Keratinocyte (primary cell): ENCODE data around the gene PEX11A. TPM values are rescaled to one million over a fixed set of nuclear protein-coding genes. Genes with fewer than 3 reads are reported as not detected.

Source experiments
- DNase-seq: peaks from one replicate; pipeline ENCODE4 v3.0.0-alpha.2; 2011; ENCODE audit warnings: low read depth, missing footprints, low spot score
- FAIRE-seq: peaks from 2 replicates; lab custom pipeline; 2011; peaks lifted over from hg19 to GRCh38; lab: Jason Lieb, UNC
- H2AFZ ChIP-seq: 2 replicates; pipeline ENCODE4 v1.6.0; 2012; ENCODE audit warnings: low read length, control low read depth, inconsistent platforms; ENCODE audit not compliant: control insufficient read depth
- H3K27ac ChIP-seq: 2 replicates; pipeline ENCODE4 v1.5.1; 2011; ENCODE audit warnings: low read length; ENCODE audit not compliant: control insufficient read depth, insufficient read depth
- H3K27me3 ChIP-seq: 3 replicates; pipeline ENCODE4 v1.6.0; 2011; ENCODE audit warnings: low read length; ENCODE audit not compliant: control insufficient read depth, insufficient read depth; ENCODE audit errors: extremely low read depth
- H3K36me3 ChIP-seq, 2 experiments: 2 replicates in 1 of 2; 3 replicates in 1 of 2; pipeline ENCODE4 v1.5.1; 2011; ENCODE audit warnings: low read length in 2 of 2, mild to moderate bottlenecking in 1 of 2; ENCODE audit not compliant: control insufficient read depth in 2 of 2, insufficient read depth in 2 of 2; ENCODE audit errors: extremely low read depth in 1 of 2
- H3K4me1 ChIP-seq: 3 replicates; pipeline ENCODE4 v1.5.1; 2011; ENCODE audit warnings: low read length; ENCODE audit not compliant: control insufficient read depth, insufficient read depth; ENCODE audit errors: extremely low read depth
- H3K4me2 ChIP-seq: 3 replicates; pipeline ENCODE4 v1.6.0; 2011; ENCODE audit warnings: low read depth, low read length; ENCODE audit not compliant: control insufficient read depth, insufficient read depth; ENCODE audit errors: extremely low read depth
- H3K4me3 ChIP-seq, 3 experiments: fragments of 200-600 bp in 1 of 3; sonication (generic) in 1 of 3; 2 replicates in 2 of 3; 3 replicates in 1 of 3; pipeline ENCODE4 v1.5.1; 2011 to 2016; ENCODE audit warnings: low read length in 3 of 3, mild to moderate bottlenecking in 3 of 3, control low read depth in 2 of 3, inconsistent platforms in 1 of 3, low read depth in 1 of 3, mixed read lengths in 1 of 3, mixed run types in 1 of 3, moderate library complexity in 1 of 3; ENCODE audit not compliant: control insufficient read depth in 2 of 3, insufficient read depth in 2 of 3; ENCODE audit errors: extremely low read depth in 1 of 3
- H3K79me2 ChIP-seq: 2 replicates; pipeline ENCODE4 v1.6.0; 2012; ENCODE audit warnings: low read length; ENCODE audit not compliant: control insufficient read depth, insufficient read depth
- H3K9ac ChIP-seq: 3 replicates; pipeline ENCODE4 v1.6.0; 2011; ENCODE audit warnings: low read length; ENCODE audit not compliant: control insufficient read depth, insufficient read depth; ENCODE audit errors: extremely low read depth
- H3K9me1 ChIP-seq: 3 replicates; pipeline ENCODE4 v1.6.0; 2011; ENCODE audit warnings: low read length; ENCODE audit not compliant: control insufficient read depth, insufficient read depth; ENCODE audit errors: extremely low read depth
- H3K9me3 ChIP-seq: 2 replicates; pipeline ENCODE4 v1.5.1; 2012; ENCODE audit warnings: low read depth, low read length; ENCODE audit not compliant: control insufficient read depth
- H4K20me1 ChIP-seq: 3 replicates; pipeline ENCODE4 v1.6.0; 2011; ENCODE audit warnings: low read length; ENCODE audit not compliant: control insufficient read depth, insufficient read depth; ENCODE audit errors: extremely low read depth
- EZH2 ChIP-seq: IDR thresholded peaks from one replicate; pipeline ENCODE4 v1.6.1; 2012; ENCODE audit warnings: inconsistent platforms, mild to moderate bottlenecking, low read length, moderate library complexity
- dilution Hi-C: fragments of 300-500 bp; cut with MboI; formaldehyde crosslinking; loops from one replicate; pipeline ENCODE4 v1.7.0; 2020; ENCODE audit warnings: low sequenced_read_pairs; ENCODE audit not compliant: extremely low pct_ligation_motif_present
- polyA plus RNA-seq, 5 experiments: library from polyadenylated mRNA; depleted of rRNA in 3 of 5; stranded (reverse) in 3 of 5; stranded (forward) in 1 of 5; unstranded in 1 of 5; fragments of >200 nt; gene quantifications; 1 replicate in 1 of 5; 2 replicates in 3 of 5; 3 replicates in 1 of 5; pipeline versions ENCODE4 v1.2.1 to v1.2.3, GENCODE V29; 2011 to 2012; ENCODE audit warnings: missing spikeins in 2 of 5, low read depth in 1 of 5, low replicate concordance in 1 of 5
- TF ChIP-seq, protein P1 (sequence below), 3 experiments: IDR thresholded peaks in 1 of 3; conservative IDR thresholded peaks in 1 of 3; optimal IDR thresholded peaks in 1 of 3; 2 replicates in 2 of 3; 3 replicates in 1 of 3; pipeline versions ENCODE3 to v1.5.1; 2011; ENCODE audit warnings: low read length in 3 of 3, mild to moderate bottlenecking in 3 of 3, moderate library complexity in 2 of 3, control low read depth in 1 of 3, inconsistent platforms in 1 of 3; ENCODE audit not compliant: insufficient read depth in 2 of 3; ENCODE audit errors: extremely low read depth in 1 of 3

Gene PEX11A
- polyA plus RNA-seq, 1 donor (not counting 4 experiments of a cell fraction or from before 2014, with no cell fraction given), result 6.0 TPM

DNA sequence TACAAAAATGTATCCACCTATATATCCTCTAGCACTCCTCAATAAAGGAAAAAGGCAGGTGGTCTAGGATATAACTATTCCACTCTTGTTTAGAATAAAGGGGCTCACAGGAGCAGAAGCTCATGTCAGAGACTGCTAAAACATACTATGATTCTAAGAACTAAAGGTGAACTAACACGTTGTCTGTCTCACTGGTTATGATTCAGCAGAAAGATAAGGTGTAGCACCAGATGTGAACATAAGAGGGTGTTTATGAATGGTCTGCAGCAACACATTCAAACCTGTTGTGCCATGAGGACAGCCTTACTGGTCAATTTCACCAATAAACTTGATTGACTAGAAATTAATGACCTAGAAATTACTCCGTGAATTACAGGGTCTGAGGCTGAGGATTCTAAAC, 4.6 kb downstream of the PEX11A start:
- dilution Hi-C loops, result no loop called here
- TF ChIP-seq EZH2, result no peak
- TF ChIP-seq, protein P1, sequence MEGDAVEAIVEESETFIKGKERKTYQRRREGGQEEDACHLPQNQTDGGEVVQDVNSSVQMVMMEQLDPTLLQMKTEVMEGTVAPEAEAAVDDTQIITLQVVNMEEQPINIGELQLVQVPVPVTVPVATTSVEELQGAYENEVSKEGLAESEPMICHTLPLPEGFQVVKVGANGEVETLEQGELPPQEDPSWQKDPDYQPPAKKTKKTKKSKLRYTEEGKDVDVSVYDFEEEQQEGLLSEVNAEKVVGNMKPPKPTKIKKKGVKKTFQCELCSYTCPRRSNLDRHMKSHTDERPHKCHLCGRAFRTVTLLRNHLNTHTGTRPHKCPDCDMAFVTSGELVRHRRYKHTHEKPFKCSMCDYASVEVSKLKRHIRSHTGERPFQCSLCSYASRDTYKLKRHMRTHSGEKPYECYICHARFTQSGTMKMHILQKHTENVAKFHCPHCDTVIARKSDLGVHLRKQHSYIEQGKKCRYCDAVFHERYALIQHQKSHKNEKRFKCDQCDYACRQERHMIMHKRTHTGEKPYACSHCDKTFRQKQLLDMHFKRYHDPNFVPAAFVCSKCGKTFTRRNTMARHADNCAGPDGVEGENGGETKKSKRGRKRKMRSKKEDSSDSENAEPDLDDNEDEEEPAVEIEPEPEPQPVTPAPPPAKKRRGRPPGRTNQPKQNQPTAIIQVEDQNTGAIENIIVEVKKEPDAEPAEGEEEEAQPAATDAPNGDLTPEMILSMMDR (optimal IDR thresholded peaks at IDR 0.05 in 1 of 3, IDR thresholded peaks at IDR 0.05 in 1 of 3, conservative IDR thresholded peaks at IDR 0.05 in 1 of 3; ENCODE audit: extremely low read depth in 1 of 3, insufficient read depth in 2 of 3, low read length in 3 of 3), result no peak

DNA sequence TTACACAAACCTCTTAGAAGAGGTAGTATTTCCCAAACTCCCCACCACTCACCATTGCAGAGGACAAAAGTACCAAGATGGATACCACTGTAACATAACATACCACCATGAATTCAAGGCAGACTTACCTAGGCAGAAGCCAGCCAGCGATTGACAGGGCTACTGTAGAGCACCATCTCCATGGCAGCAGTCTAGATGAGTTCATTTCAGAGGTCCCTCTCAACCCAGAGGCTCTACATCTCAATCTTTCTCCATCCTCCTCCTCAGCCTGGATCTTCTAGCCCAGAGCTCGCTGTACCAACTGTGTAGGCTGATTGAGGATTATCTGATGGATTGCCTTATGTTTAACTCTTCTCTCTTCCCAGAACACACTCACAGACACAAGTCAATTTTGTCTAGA, 9.4 kb downstream of the PEX11A start:
- Histone ChIP-seq H3K9me1 (no peaks in the 10 kb centered on the region), H2AFZ (no peak overlapping the region), H3K4me2 (no peak overlapping the region), H4K20me1 (no peaks in the 10 kb centered on the region), H3K4me3 (no peak overlapping the region), H3K9me3 (no peaks in the 10 kb centered on the region), H3K27ac (no peak overlapping the region), H3K27me3 (no peaks in the 10 kb centered on the region), H3K4me1 (no peaks in the 10 kb centered on the region), H3K79me2 (no peaks in the 10 kb centered on the region), H3K9ac (no peak overlapping the region), H3K36me3 (no peaks in the 10 kb centered on the region)
- TF ChIP-seq EZH2, result no peak
- no peak for FAIRE-seq
- no peak for DNase-seq
- dilution Hi-C loops, result no loop called here

More for the DNA sequence above, 4.6 kb downstream of the PEX11A start:
- H3K9me3 ChIP-seq, result no peaks in the 10 kb centered on the region
- H3K79me2 ChIP-seq, result no peaks in the 10 kb centered on the region
- FAIRE-seq, result no peak
- no peaks in the 10 kb centered on the region for H3K9me1 ChIP-seq
- H4K20me1 ChIP-seq, result no peaks in the 10 kb centered on the region
- H3K36me3 ChIP-seq, result no peaks in the 10 kb centered on the region
- no peak overlapping the region for H2AFZ ChIP-seq
- H3K4me3 ChIP-seq, result no peak overlapping the region
- H3K4me1 ChIP-seq, result no peaks in the 10 kb centered on the region
- no peak overlapping the region for H3K27ac ChIP-seq
- H3K4me2 ChIP-seq, result no peak overlapping the region
- H3K9ac ChIP-seq, result no peak overlapping the region
- DNase-seq, result no peak
- H3K27me3 ChIP-seq, result no peaks in the 10 kb centered on the region

- no peaks in the 10 kb centered on the region for H3K27me3 ChIP-seq
- dilution Hi-C loops, result no loop called here
- H3K9ac ChIP-seq, result no peak overlapping the region
- FAIRE-seq (no peak), DNase-seq (no peak)
- no peak overlapping the region for H3K27ac ChIP-seq
- H2AFZ ChIP-seq, result no peak overlapping the region
- no peak overlapping the region for H3K4me3 ChIP-seq
- H3K9me1 ChIP-seq, result no peaks in the 10 kb centered on the region
- no peaks in the 10 kb centered on the region for H3K79me2 ChIP-seq
- no peaks in the 10 kb centered on the region for H3K9me3 ChIP-seq
- H3K4me2 ChIP-seq, result no peak overlapping the region
- no peaks in the 10 kb centered on the region for H3K4me1 ChIP-seq
- TF ChIP-seq EZH2, result no peak
- TF ChIP-seq, protein P1 (optimal IDR thresholded peaks at IDR 0.05 in 1 of 3, IDR thresholded peaks at IDR 0.05 in 1 of 3, conservative IDR thresholded peaks at IDR 0.05 in 1 of 3; ENCODE audit: extremely low read depth in 1 of 3, insufficient read depth in 2 of 3, low read length in 3 of 3), result no peak
- H4K20me1 ChIP-seq, result no peaks in the 10 kb centered on the region
- H3K36me3 ChIP-seq, result no peaks in the 10 kb centered on the region
Measured at GRCh38 chr15:89680282-89680873, 10.2 kb downstream of the PEX11A start.
